NCI-H2227 treated with DMSO at 0.1 percent for 48 hours (cell line): ENCODE measurements around the gene IER3.

Source experiments
- DNase-seq: peaks from one replicate; lab custom pipeline; 2025; lab: John Stamatoyannopoulos, UW

IER3 gene

GRCh38 chr6:30703821-30704220, 40.5 kb downstream of the IER3 start:
- no peak for DNase-seq

GRCh38 chr6:30703011-30703410, 41.3 kb downstream of the IER3 start:
- no peak for DNase-seq

GRCh38 chr6:30700340-30700739, 44.0 kb downstream of the IER3 start:
- no peak for DNase-seq

GRCh38 chr6:30696432-30696831, 47.9 kb downstream of the IER3 start:
- no peak for DNase-seq
